WI38 (cell line): ENCODE measurements around the gene C8B.

ENCODE experiments used
- H3K4me3 ChIP-seq: 2 replicates; pipeline ENCODE4 v1.5.1; 2011; ENCODE audit warnings: low read depth, mild to moderate bottlenecking, control low read depth, low read length
- TF ChIP-seq, protein P1 (sequence below): IDR thresholded peaks from 2 replicates; pipeline ENCODE4 v1.5.1; 2012; ENCODE audit warnings: low read depth, mild to moderate bottlenecking, control low read depth, low read length

Gene C8B

DNA sequence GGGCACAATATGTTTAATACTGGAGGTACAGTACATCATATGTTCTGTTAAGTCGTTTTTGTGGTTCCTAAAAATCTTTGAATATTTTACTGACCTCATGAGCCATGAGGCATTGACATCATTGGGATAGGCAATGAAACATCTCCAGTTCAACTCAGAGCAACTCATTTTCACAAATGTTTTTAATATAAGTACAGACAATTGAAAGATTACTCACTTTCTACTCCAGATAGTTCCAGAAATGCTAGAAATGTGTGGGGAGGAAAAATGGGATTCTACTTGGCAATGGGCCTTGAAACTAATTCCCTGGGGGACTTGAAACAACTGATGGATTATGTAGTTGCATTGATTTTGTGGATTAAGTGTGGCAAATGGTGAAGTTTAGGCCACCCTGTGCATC, 7.2 kb upstream of the C8B start:
- TF ChIP-seq, protein P1, sequence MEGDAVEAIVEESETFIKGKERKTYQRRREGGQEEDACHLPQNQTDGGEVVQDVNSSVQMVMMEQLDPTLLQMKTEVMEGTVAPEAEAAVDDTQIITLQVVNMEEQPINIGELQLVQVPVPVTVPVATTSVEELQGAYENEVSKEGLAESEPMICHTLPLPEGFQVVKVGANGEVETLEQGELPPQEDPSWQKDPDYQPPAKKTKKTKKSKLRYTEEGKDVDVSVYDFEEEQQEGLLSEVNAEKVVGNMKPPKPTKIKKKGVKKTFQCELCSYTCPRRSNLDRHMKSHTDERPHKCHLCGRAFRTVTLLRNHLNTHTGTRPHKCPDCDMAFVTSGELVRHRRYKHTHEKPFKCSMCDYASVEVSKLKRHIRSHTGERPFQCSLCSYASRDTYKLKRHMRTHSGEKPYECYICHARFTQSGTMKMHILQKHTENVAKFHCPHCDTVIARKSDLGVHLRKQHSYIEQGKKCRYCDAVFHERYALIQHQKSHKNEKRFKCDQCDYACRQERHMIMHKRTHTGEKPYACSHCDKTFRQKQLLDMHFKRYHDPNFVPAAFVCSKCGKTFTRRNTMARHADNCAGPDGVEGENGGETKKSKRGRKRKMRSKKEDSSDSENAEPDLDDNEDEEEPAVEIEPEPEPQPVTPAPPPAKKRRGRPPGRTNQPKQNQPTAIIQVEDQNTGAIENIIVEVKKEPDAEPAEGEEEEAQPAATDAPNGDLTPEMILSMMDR = no peak
- no peak overlapping the region for H3K4me3 ChIP-seq

DNA sequence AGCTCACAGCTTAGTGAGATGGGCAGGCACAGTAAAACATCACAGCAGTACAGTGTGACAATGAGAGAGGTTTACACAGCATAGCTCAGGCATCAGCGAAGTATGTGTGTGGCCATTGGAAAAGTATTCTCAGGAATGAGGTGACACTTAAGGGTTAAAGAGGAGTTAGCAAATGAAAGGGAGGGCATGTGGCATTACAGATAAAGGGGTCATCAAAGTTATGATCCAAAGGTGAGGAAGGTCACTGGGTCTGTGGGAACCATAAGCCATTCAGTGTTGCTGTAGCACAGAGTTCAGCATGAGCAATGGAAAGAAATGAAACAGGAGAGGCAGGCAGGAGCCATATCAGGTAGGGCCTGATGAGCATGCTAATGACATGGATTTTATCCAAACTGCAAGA, 4.5 kb upstream of the C8B start:
- TF ChIP-seq, protein P1 = no peak
- no peak overlapping the region for H3K4me3 ChIP-seq

DNA sequence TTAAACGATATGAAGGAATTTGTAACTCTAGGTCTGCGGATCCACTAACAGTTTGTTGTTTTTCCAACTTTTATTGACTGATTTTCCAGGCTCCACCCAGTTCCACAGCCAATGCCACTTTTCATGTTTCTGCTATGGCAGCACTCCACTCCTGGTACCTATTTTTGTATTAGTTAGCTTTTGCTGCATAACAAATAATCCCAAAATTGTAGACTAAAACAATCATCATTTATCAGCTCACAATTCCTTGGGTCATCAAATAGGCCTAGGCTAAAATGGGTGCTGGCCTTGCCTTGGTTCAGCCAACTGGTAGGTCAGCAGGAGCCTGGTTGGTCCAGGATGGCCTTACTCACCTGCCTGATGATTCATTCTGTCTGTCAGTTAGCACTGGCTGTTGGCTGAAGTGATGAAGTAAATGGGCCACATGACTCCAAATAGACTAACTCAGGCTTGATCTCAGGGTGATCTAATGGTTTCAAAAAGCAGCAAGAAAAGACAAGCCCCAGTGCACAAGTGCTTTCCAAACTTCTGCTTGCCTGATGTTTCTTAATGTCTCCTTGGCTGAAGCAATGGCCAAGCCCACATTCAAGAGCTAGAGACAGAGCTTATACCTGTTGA, 3.2 kb upstream of the C8B start:
- TF ChIP-seq, protein P1 = no peak
- no peak overlapping the region for H3K4me3 ChIP-seq

DNA sequence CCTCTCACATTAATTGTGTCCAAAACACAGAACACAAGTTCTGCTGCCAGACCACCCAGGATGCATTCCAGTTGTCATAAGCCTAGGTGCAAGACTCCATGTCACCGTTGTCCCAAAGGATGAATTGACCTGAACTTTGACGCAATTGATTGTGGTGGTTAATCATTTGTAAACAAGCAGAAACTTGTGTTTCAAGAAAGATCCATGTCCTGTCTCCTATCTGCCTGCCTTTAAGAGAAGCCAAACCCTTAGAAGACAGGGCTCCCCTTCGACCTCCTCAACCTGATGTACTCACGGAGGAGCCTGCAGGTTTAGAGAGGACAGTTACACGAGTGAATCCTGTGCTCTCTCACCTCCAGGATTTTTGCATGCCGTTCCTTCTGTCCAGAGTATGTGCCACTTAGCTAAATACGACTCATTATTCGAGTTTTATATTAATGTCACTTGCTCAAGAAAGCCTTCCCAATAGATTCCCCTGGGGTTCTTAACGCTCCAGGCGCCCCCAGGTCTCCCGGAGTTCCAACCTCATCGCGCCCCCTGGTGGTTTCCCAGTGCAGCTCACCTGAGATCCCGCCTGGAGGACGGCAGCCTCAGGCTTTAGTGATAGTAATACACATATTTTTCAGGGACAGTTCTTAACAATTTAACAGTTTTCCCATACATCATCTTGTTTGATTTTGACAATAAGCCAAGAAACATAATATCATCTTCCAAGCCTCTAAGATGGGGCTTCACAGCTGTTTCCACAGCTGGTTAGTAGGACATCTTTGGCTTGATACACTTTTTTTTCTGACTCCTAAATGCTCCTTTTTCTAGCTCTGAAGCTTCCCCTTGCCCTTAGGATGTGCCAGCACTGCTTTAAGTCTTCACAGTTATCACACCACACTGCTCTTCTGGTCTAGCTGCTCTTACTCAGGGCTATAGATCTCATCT, 2.4 kb upstream of the C8B start:
- TF ChIP-seq, protein P1 = peak; percentile 68
- no peak overlapping the region for H3K4me3 ChIP-seq

DNA sequence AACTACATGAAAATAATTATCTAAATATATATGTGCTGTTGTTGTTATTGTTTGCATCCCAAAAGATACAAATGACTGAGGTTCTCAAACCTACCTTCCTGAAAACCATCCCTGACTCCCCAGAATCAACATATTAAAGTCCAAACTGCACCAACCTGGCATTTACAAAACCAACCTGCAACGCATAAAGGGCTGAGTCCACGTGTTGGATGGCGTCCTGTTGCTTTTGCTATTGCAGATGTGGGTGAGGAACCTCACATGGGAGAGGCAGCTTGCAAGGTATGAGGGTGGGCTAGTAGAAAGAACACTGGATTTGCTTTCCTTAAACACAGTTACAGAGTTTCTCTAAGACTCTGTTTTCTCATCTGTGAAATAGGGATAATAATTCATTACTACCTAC, 1.5 kb upstream of the C8B start:
- TF ChIP-seq, protein P1 = no peak
- no peak overlapping the region for H3K4me3 ChIP-seq

DNA sequence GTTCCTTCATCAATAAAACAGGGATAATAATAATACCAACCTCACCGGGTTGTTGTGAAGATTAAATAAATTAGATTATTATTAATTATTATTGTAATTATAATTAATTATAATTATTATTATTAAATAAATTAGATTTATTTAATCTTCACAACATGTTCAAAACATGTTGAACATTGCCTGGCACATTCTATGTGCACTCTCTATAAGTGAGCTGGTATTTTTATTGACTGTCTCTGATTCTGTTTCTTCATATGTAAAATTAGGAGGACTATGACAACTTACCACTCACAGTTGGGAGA, 834 bp upstream of the C8B start:
- TF ChIP-seq, protein P1 = no peak
- no peak overlapping the region for H3K4me3 ChIP-seq

DNA sequence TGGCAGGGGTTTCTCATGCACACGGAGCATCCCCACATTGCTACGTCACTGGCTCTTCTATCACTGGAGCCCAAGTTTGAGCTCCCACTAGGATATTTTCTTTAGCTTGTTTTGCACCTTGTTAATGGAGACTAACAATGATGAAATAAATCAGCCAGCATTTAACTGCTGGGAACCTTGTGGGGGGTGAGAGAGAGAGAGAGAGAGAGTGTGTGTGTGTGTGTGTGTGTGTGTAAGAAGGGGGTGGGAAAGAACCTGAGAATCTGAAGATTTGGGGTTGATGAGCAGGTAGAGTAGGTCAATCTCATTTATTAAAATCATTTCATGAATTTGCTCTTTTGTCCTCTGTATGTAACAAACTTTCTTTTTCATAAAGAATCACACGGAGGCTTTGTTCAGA, 624 bp downstream of the C8B start:
- TF ChIP-seq, protein P1 = no peak
- H3K4me3 ChIP-seq = no peak overlapping the region
